NCI-H2227 treated with DMSO at 0.1 percent for 48 hours (cell line): ENCODE data around the gene ENOX1.

ENCODE experiments used
- DNase-seq: peaks from one replicate; lab custom pipeline; 2025; lab: John Stamatoyannopoulos, UW

Gene ENOX1

GRCh38 chr13:43387880-43388279, 398.9 kb downstream of the ENOX1 start:
- no peak for DNase-seq

GRCh38 chr13:43383498-43384165, 403.1 kb downstream of the ENOX1 start:
- peak; percentile 14 for DNase-seq

GRCh38 chr13:43379738-43380137, 407.0 kb downstream of the ENOX1 start:
- no peak for DNase-seq

- DNase-seq, result no peak
These were observed 408.8 kb downstream of the ENOX1 start for GRCh38 chr13:43377973-43378372.

- DNase-seq, result no peak
These were observed 409.6 kb downstream of the ENOX1 start for GRCh38 chr13:43377149-43377548.

GRCh38 chr13:43376596-43376995, 410.2 kb downstream of the ENOX1 start:
- DNase-seq, result no peak

- DNase-seq, result no peak
These were observed 410.8 kb downstream of the ENOX1 start for GRCh38 chr13:43375797-43376465.

GRCh38 chr13:43374621-43375020, 412.2 kb downstream of the ENOX1 start:
- no peak for DNase-seq

GRCh38 chr13:43373400-43373799, 413.4 kb downstream of the ENOX1 start:
- DNase-seq, result no peak

- no peak for DNase-seq
These were observed 415.9 kb downstream of the ENOX1 start for GRCh38 chr13:43370842-43371241.

- DNase-seq, result no peak
These were observed 417.5 kb downstream of the ENOX1 start for GRCh38 chr13:43369319-43369718.

- no peak for DNase-seq
These were observed 418.8 kb downstream of the ENOX1 start for GRCh38 chr13:43368003-43368402.

- no peak for DNase-seq
These were observed 421.8 kb downstream of the ENOX1 start for GRCh38 chr13:43365039-43365344.

GRCh38 chr13:43364210-43365038, 422.3 kb downstream of the ENOX1 start:
- no peak for DNase-seq

GRCh38 chr13:43363156-43363953, 423.4 kb downstream of the ENOX1 start:
- DNase-seq, result no peak

- DNase-seq, result no peak
These were observed 424.2 kb downstream of the ENOX1 start for GRCh38 chr13:43362556-43362955.

GRCh38 chr13:43360892-43361610, 425.7 kb downstream of the ENOX1 start:
- DNase-seq, result no peak

GRCh38 chr13:43360171-43360570, 426.6 kb downstream of the ENOX1 start:
- DNase-seq, result no peak

- no peak for DNase-seq
These were observed 427.2 kb downstream of the ENOX1 start for GRCh38 chr13:43359536-43359935.

- DNase-seq, result no peak
These were observed 429.2 kb downstream of the ENOX1 start for GRCh38 chr13:43357564-43357963.

- peak; percentile 25 for DNase-seq
These were observed 430.2 kb downstream of the ENOX1 start for GRCh38 chr13:43356567-43356966.

GRCh38 chr13:43355774-43356173, 431.0 kb downstream of the ENOX1 start:
- DNase-seq, result no peak
